Cortex of kidney (tissue), 1 donor: Measurements from ENCODE around the gene TEX26.

Experiments
- DNase-seq: peaks from one replicate; lab custom pipeline; 2025; lab: John Stamatoyannopoulos, UW

The TEX26 gene

GRCh38 chr13:30976025-30976424 is 43.6 kb downstream of the TEX26 start:
- DNase-seq: no peak

DNA sequence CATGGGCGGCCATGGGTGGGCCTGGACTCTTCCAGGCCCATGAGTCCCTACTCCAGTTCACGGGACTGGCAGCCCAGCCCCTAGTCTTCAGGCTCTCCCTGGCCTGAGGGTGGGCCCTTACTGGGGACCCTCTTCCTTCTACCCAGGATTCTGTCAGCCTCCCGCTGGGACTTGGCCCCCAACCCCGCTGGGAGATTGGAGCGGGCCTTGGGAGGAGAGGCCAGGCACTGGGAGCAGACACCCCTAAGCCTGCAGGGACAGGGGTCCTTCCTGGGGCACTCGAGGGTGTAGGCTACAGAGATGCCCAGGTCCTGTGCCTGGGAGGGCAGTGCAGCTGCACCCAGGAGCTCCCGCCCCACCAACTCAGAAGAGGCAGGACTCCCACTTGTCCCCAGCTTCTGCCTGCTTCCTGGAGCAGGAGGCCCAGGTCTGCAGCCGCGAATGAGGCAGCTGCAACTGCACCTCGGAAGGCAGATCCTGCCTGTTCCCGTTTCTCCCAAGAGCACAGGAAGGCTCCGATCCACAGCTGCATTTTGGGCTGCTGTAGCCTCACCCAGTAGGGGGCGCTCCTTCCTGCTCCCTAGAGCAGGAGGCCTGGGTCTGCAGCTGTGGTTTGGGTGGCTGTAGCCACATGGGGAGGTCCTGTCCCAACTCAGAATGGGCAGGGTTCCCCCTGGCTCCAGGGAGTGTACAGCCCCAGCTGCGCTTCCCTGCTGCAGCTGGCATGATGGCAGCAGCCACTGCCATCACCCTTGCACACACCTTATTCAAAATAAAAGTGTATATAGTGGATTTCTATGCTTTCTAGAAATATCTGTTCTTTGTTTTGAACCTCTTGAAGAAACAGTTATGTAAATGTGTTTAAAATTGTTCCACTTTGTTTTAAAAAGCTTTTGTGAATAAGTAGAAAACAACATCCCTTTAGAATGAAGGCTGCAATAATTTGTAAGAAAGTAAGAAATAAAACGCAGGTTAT is 46.8 kb downstream of the TEX26 start:
- DNase-seq: no peak

DNA sequence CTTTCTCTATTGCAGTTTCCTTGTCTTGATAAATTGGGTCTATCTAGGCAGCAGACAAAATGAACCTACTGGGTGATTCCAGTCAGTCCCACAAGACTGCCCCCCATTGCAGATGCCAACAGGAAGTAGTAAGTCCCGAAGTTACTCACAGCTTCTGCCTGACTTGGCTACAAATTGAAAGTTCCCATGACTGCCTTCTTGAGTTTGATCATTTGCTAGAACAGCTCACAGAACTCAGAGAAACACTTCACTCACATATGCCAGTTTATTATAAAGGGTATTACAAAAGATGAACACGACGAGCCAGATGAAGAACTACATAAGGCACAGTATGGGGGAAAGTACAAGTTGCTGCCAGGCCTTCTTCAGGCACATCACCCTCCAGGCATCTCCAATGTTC is 50.0 kb downstream of the TEX26 start:
- DNase-seq: no peak

DNA sequence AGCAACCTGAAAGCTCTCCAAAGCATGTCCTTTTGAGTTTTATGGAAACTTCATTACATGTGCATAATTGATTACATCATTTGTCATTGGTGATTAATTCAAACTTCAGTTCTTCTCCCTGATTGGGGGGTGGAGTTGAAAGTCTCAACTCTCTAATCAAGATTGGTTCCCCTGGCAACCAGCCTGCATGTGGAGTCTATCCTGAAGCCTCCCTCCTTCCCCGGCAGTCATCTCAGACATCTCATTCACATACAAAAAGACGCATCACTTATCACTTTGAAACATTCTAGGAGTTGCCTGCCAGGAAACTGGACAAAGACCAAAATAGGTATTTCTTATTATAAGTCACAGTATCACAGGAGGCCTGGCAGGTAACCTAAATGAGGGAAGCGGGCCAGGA is 50.5 kb downstream of the TEX26 start:
- no peak for DNase-seq

GRCh38 chr13:30983431-30983830 is 51.0 kb downstream of the TEX26 start:
- no peak for DNase-seq

- no peak for DNase-seq
These were observed 52.2 kb downstream of the TEX26 start for GRCh38 chr13:30984620-30985019.

- DNase-seq: no peak
These were observed 53.3 kb downstream of the TEX26 start for GRCh38 chr13:30985637-30986205.

DNA sequence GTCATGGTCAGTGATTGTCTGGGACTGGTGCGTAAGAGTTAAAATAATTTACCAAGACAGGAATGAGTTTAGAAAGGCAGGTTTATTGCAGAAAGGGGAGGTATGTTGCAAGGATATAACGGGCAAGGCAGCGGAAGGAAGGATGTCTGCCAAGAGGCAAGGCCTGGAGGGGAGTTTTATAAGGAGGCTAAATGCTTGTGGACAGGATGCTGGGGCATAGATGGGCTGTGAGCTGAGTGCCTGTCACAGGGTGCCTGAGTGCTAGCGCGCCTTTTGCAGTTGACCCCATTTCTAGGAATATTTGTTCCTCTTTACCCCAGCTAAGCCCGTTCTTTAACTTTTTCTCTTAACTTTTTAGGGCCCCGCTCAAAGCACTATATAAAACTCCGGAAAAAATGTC is 58.7 kb downstream of the TEX26 start:
- no peak for DNase-seq

- no peak for DNase-seq
These were observed 59.5 kb downstream of the TEX26 start for GRCh38 chr13:30991922-30992321.

- no peak for DNase-seq
These were observed 62.9 kb downstream of the TEX26 start for GRCh38 chr13:30995331-30995730.

- DNase-seq: no peak
These were observed 65.2 kb downstream of the TEX26 start for GRCh38 chr13:30997697-30998096.

- no peak for DNase-seq
These were observed 66.0 kb downstream of the TEX26 start for GRCh38 chr13:30998136-30999088.

DNA sequence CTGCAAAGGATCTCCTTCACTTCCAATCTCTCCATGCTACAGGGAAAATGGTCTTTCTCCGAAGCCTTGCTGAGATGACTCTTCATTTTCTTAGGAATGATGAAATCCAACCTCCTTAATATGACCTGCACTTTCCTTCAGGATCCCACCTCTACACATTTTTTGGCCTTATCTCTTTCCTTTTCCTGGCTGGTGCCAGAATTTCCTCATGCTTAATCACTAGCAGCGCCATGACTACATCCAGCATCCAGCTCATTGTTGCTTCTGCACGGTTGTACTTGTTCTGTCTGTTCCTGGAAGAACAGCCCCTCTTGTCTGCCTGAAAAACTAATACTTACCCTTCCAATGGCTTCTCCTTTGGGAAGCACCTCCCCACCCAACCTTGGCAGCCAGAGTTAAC is 68.4 kb downstream of the TEX26 start:
- no peak for DNase-seq

- no peak for DNase-seq
These were observed 69.2 kb downstream of the TEX26 start for GRCh38 chr13:31001647-31002046.

DNA sequence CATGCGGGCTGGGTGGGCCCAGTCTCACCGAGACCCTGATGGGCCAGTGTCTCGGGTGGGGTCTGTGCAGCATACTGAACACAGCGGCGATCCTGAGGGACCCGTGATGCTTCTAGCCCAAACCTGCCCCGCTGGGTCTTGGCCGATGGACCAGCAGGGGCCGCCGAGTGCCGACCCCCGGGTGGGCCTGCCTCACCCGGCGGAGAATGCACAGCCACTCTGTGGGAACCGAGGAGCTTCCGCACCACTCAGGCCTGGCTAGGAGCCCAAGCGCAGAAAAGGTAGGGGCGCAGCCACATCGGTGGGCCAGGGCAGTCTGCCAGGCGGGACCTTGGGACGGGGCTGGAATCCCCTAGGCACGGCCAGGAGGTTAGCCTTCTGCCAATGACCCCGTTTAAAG is 72.6 kb downstream of the TEX26 start:
- DNase-seq: no peak

DNA sequence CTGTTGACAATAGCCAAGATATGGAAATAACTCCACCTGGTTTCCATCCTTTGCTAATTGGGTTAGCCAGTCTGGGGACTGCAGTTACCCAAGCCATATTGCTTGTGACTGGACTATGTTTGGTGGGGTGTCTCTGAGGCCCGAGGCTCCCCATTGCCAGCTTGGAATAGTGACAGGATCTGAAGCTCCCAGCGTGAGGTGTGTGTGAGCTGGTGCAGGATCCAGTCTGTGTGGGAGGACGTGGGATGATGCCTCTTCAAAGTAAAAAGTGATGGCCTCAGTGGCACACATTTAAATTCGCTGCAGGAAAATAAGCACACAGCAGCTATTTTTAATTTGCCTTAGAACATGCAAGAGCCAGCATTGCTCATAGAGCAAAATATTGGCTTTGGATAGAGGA is 75.0 kb downstream of the TEX26 start:
- no peak for DNase-seq

GRCh38 chr13:31008400-31009115 is 76.1 kb downstream of the TEX26 start:
- DNase-seq: no peak

GRCh38 chr13:31009166-31009565 is 76.7 kb downstream of the TEX26 start:
- no peak for DNase-seq

GRCh38 chr13:31010296-31010695 is 77.8 kb downstream of the TEX26 start:
- no peak for DNase-seq

- no peak for DNase-seq
These were observed 78.9 kb downstream of the TEX26 start for GRCh38 chr13:31011193-31011860.
